Esophagus squamous epithelium (tissue), 4 donors: ENCODE measurements around the gene ARSI.

Source experiments
- POLR2A ChIP-seq, 4 donors: fragments of 450-650 bp; IDR thresholded peaks; one replicate each; pipeline ENCODE4 v1.6.1; 2017; ENCODE audit warnings: antibody characterized with exemption in 4 of 4, mild to moderate bottlenecking in 4 of 4, moderate library complexity in 3 of 4
- TF ChIP-seq, protein P1 (sequence below), 6 experiments: fragments of 450-650 bp in 4 of 6; fragments of 200-600 bp in 2 of 6; sonication (generic) in 2 of 6; IDR thresholded peaks; one replicate each; pipeline ENCODE4 v1.5.1; 2016 to 2019; ENCODE audit warnings: antibody characterized with exemption in 6 of 6, mild to moderate bottlenecking in 4 of 6, moderate library complexity in 4 of 6

DNA sequence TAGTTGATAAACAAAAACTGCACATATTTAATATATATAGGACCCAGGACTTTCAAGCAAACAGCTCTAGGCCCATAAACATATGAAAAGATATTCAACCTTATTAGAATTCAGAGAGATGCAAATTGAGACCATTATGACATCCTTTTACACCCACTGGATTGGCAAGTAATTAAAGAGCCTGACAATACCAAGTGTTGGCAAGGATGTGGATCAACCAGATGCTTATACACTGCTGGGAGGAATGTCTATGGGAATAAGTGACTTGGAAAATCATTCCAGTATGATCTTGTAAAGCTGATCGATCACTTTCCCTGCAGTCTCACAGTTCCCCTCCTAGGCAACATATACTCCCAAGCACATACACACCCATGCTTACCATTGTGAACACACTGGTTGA, 39.3 kb upstream of the ARSI start:
- TF ChIP-seq, protein P1, sequence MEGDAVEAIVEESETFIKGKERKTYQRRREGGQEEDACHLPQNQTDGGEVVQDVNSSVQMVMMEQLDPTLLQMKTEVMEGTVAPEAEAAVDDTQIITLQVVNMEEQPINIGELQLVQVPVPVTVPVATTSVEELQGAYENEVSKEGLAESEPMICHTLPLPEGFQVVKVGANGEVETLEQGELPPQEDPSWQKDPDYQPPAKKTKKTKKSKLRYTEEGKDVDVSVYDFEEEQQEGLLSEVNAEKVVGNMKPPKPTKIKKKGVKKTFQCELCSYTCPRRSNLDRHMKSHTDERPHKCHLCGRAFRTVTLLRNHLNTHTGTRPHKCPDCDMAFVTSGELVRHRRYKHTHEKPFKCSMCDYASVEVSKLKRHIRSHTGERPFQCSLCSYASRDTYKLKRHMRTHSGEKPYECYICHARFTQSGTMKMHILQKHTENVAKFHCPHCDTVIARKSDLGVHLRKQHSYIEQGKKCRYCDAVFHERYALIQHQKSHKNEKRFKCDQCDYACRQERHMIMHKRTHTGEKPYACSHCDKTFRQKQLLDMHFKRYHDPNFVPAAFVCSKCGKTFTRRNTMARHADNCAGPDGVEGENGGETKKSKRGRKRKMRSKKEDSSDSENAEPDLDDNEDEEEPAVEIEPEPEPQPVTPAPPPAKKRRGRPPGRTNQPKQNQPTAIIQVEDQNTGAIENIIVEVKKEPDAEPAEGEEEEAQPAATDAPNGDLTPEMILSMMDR (IDR thresholded peaks at IDR 0.05), result no peak
- no peak for TF ChIP-seq POLR2A (IDR thresholded peaks at IDR 0.05)
